Endometrial microvascular endothelial cells (primary cell): Measurements from ENCODE around the gene MAP3K15. TPM values are rescaled to one million over a fixed set of nuclear protein-coding genes. Genes with fewer than 3 reads are reported as not detected.
"Not testable (repeated sequence)": the region's sequence is repeated elsewhere in the genome, so short reads cannot be mapped to it uniquely, and the experiment has no call there.

Experiments used
- in situ Hi-C: cut with HindIII; loops from 2 replicates; pipeline ENCODE4 v1.10.0; 2017; ENCODE audit warnings: low sequenced_read_pairs, low pct_unique_long_range_greater_than_20kb; ENCODE audit errors: inconsistent ontology term
- total RNA-seq: library from RNA; depleted of rRNA; stranded (reverse); fragments of >200 nt; gene quantifications from one replicate; pipeline ENCODE4 v1.2.3, GENCODE V29; 2015; ENCODE audit errors: inconsistent ontology term

MAP3K15 gene
- total RNA-seq, 1 donor from 2014 or later: not detected

- in situ Hi-C loops: no loop called here
Observed at GRCh38 chrX:19443869-19444526, 71.3 kb downstream of the MAP3K15 start.

GRCh38 chrX:19440713-19441112 is 74.6 kb downstream of the MAP3K15 start:
- in situ Hi-C loops: no loop called here

GRCh38 chrX:19422661-19423060 is 92.6 kb downstream of the MAP3K15 start:
- in situ Hi-C loops: not testable (repeated sequence)

- in situ Hi-C loops: no loop called here
Observed at GRCh38 chrX:19410259-19410658, 105.0 kb downstream of the MAP3K15 start.

- in situ Hi-C loops: no loop called here
Observed at GRCh38 chrX:19403696-19404095, 111.6 kb downstream of the MAP3K15 start.

GRCh38 chrX:19392703-19393102 is 122.6 kb downstream of the MAP3K15 start:
- in situ Hi-C loops: no loop called here

- in situ Hi-C loops: no loop called here
Observed at GRCh38 chrX:19392078-19392477, 123.2 kb downstream of the MAP3K15 start.

- in situ Hi-C loops: no loop called here
Observed at GRCh38 chrX:19389227-19389845, 126.0 kb downstream of the MAP3K15 start.

- in situ Hi-C loops: no loop called here
Observed at GRCh38 chrX:19388741-19389140, 126.6 kb downstream of the MAP3K15 start.

- in situ Hi-C loops: no loop called here
Observed at GRCh38 chrX:19388064-19388679, 127.1 kb downstream of the MAP3K15 start.

- in situ Hi-C loops: no loop called here
Observed at GRCh38 chrX:19386679-19387078, 128.6 kb downstream of the MAP3K15 start.

GRCh38 chrX:19382555-19383145 is 132.7 kb downstream of the MAP3K15 start:
- in situ Hi-C loops: no loop called here

GRCh38 chrX:19381326-19381725 is 134.0 kb downstream of the MAP3K15 start:
- in situ Hi-C loops: no loop called here

- in situ Hi-C loops: no loop called here
Observed at GRCh38 chrX:19377799-19378198, 137.5 kb downstream of the MAP3K15 start.

GRCh38 chrX:19375546-19375945 is 139.8 kb downstream of the MAP3K15 start:
- in situ Hi-C loops: no loop called here

- in situ Hi-C loops: no loop called here
Observed at GRCh38 chrX:19373351-19373891, 141.9 kb downstream of the MAP3K15 start.

GRCh38 chrX:19372547-19373331 is 142.6 kb downstream of the MAP3K15 start:
- in situ Hi-C loops: no loop called here

- in situ Hi-C loops: no loop called here
Observed at GRCh38 chrX:19372170-19372546, 143.2 kb downstream of the MAP3K15 start.

GRCh38 chrX:19370061-19370460 is 145.2 kb downstream of the MAP3K15 start:
- in situ Hi-C loops: no loop called here
